Tibial artery (tissue), 4 donors: Measurements from ENCODE around the gene MYCN.
"Not testable (repeated sequence)": the region's sequence is repeated elsewhere in the genome, so short reads cannot be mapped to it uniquely, and the experiment has no call there.

Source experiments
- DNase-seq, 2 donors: peaks; one replicate each; pipeline ENCODE4 v3.0.0-alpha.2; 2019
- H3K27ac ChIP-seq, 2 donors: fragments of 200-600 bp; sonication (generic) in 1 of 2; 1 replicate in 1 of 2; 2 replicates in 1 of 2; pipeline ENCODE4 v1.5.1; 2018 to 2019; ENCODE audit warnings: mild to moderate bottlenecking in 1 of 2
- H3K27me3 ChIP-seq, 2 donors: fragments of 200-600 bp; sonication (generic) in 1 of 2; one replicate each; pipeline versions ENCODE4 v1.5.1 to v1.6.0; 2016 to 2019
- H3K36me3 ChIP-seq, 3 donors: fragments of 200-600 bp; sonication (generic) in 2 of 3; one replicate each; pipeline ENCODE4 v1.5.1; 2016 to 2019; ENCODE audit warnings: mild to moderate bottlenecking in 2 of 3
- H3K4me1 ChIP-seq, 4 donors: fragments of 200-600 bp; sonication (generic) in 2 of 4; 1 replicate in 3 of 4; 2 replicates in 1 of 4; pipeline ENCODE4 v1.5.1; 2016 to 2019
- H3K4me3 ChIP-seq, 2 donors: fragments of 200-600 bp; sonication (generic) in 1 of 2; 1 replicate in 1 of 2; 2 replicates in 1 of 2; pipeline ENCODE4 v1.5.1; 2018 to 2019; ENCODE audit warnings: mild to moderate bottlenecking in 2 of 2
- H3K9me3 ChIP-seq, 3 donors: fragments of 200-600 bp; sonication (generic) in 1 of 3; one replicate each; pipeline ENCODE4 v1.5.1; 2016 to 2019
- CTCF ChIP-seq, 2 experiments: fragments of 200-600 bp in 1 of 2; fragments of 450-650 bp in 1 of 2; IDR thresholded peaks; one replicate each; pipeline ENCODE4 v1.5.1; 2017 to 2019; ENCODE audit warnings: antibody characterized with exemption in 2 of 2, mild to moderate bottlenecking in 1 of 2, moderate library complexity in 1 of 2
- intact Hi-C: fragments of 100-400 bp; cut with DNase I; formaldehyde crosslinking; loops from one replicate; pipeline ENCODE4 v1.15.0; 2023; ENCODE audit warnings: low total_unique reads

Gene MYCN

GRCh38 chr2:15909736-15910135 is 30.6 kb upstream of the MYCN start:
- TF ChIP-seq CTCF (IDR thresholded peaks at IDR 0.05): no peak
- H3K9me3 ChIP-seq: no peaks in the 10 kb centered on the region
- intact Hi-C loops: no loop called here
- H3K4me3 ChIP-seq: no peak overlapping the region
- H3K27me3 ChIP-seq: no peaks in the 10 kb centered on the region
- no peak overlapping the region for H3K27ac ChIP-seq
- peaks cover 0 to 5% (median 2%) of the 10 kb centered on the region in 4 donors for H3K4me1 ChIP-seq
- H3K36me3 ChIP-seq: no peaks in the 10 kb centered on the region
- no peak for DNase-seq

- intact Hi-C loops, DNase-seq, H3K4me3 ChIP-seq, H3K27ac ChIP-seq, H3K9me3 ChIP-seq, H3K27me3 ChIP-seq, H3K4me1 ChIP-seq, H3K36me3 ChIP-seq: not testable (repeated sequence)
Measured at GRCh38 chr2:15911270-15911669, 29.1 kb upstream of the MYCN start.

GRCh38 chr2:15911686-15912085 is 28.7 kb upstream of the MYCN start:
- Histone ChIP-seq H3K4me3 (no peak overlapping the region), H3K27me3 (no peaks in the 10 kb centered on the region), H3K9me3 (no peaks in the 10 kb centered on the region), H3K27ac (no peak overlapping the region), H3K36me3 (no peaks in the 10 kb centered on the region), H3K4me1 (peaks cover 0 to 5% (median 3%) of the 10 kb centered on the region in 4 donors)
- intact Hi-C loops: no loop called here
- no peak for DNase-seq
- no peak for TF ChIP-seq CTCF (IDR thresholded peaks at IDR 0.05)

- DNase-seq: no peak
- no peak for TF ChIP-seq CTCF (IDR thresholded peaks at IDR 0.05)
- no peak overlapping the region for H3K27ac ChIP-seq
Measured at GRCh38 chr2:15912203-15912602, 28.1 kb upstream of the MYCN start.

GRCh38 chr2:15913146-15913545 is 27.2 kb upstream of the MYCN start:
- Histone ChIP-seq H3K4me3 (no peak overlapping the region), H3K4me1 (peaks cover 0 to 5% (median 3%) of the 10 kb centered on the region in 4 donors), H3K9me3 (no peaks in the 10 kb centered on the region), H3K27ac (no peak overlapping the region), H3K36me3 (no peaks in the 10 kb centered on the region), H3K27me3 (peaks cover 0 to 6% of the 10 kb centered on the region in 2 donors)
- no peak for DNase-seq
- intact Hi-C loops: no loop called here
- TF ChIP-seq CTCF (IDR thresholded peaks at IDR 0.05): no peak

More at GRCh38 chr2:15912203-15912602, 28.1 kb upstream of the MYCN start:
- H3K9me3 ChIP-seq: no peaks in the 10 kb centered on the region
- H3K4me1 ChIP-seq: peaks cover 0 to 5% (median 3%) of the 10 kb centered on the region in 4 donors
- intact Hi-C loops: no loop called here
- no peaks in the 10 kb centered on the region for H3K27me3 ChIP-seq
- H3K4me3 ChIP-seq: no peak overlapping the region
- no peaks in the 10 kb centered on the region for H3K36me3 ChIP-seq

GRCh38 chr2:15914596-15915385 is 25.6 kb upstream of the MYCN start:
- no peak for DNase-seq
- peaks cover 0 to 5% (median 3%) of the 10 kb centered on the region in 4 donors for H3K4me1 ChIP-seq
- H3K9me3 ChIP-seq: no peaks in the 10 kb centered on the region
- no peak overlapping the region for H3K27ac ChIP-seq
- intact Hi-C loops: no loop called here
- no peaks in the 10 kb centered on the region for H3K36me3 ChIP-seq
- no peak overlapping the region for H3K4me3 ChIP-seq
- TF ChIP-seq CTCF (IDR thresholded peaks at IDR 0.05): no peak
- peaks cover 0 to 17% of the 10 kb centered on the region in 2 donors for H3K27me3 ChIP-seq

GRCh38 chr2:15915546-15915945 is 24.8 kb upstream of the MYCN start:
- peaks cover 0 to 23% of the 10 kb centered on the region in 2 donors for H3K27me3 ChIP-seq
- H3K4me1 ChIP-seq, H3K9me3 ChIP-seq, intact Hi-C loops, H3K27ac ChIP-seq, H3K4me3 ChIP-seq, H3K36me3 ChIP-seq, DNase-seq: not testable (repeated sequence)
